ENCODE measurements around the gene PROSER3.

- TF ChIP-seq CTCF (IDR thresholded peaks at IDR 0.05) (no peak), POLR2AphosphoS5 (IDR thresholded peaks at IDR 0.05; ENCODE audit: insufficient read depth in 1 of 2, low read depth in 1 of 2) (no peak)
These were observed 36.6 kb upstream of the PROSER3 start for GRCh38 chr19:35721374-35721773.
